WI38 (cell line): ENCODE results near the gene RAB5B.
A peak's percentile ranks its signal among the peaks of the same experiment; 100 is the strongest.
"Not testable (repeated sequence)": the region's sequence is repeated elsewhere in the genome, so short reads cannot be mapped to it uniquely, and the experiment has no call there.

Experiments used
- H3K4me3 ChIP-seq: 2 replicates; pipeline ENCODE4 v1.5.1; 2011; ENCODE audit warnings: low read depth, mild to moderate bottlenecking, control low read depth, low read length
- TF ChIP-seq, protein P1 (sequence below): IDR thresholded peaks from 2 replicates; pipeline ENCODE4 v1.5.1; 2012; ENCODE audit warnings: low read depth, mild to moderate bottlenecking, control low read depth, low read length

RAB5B gene

DNA sequence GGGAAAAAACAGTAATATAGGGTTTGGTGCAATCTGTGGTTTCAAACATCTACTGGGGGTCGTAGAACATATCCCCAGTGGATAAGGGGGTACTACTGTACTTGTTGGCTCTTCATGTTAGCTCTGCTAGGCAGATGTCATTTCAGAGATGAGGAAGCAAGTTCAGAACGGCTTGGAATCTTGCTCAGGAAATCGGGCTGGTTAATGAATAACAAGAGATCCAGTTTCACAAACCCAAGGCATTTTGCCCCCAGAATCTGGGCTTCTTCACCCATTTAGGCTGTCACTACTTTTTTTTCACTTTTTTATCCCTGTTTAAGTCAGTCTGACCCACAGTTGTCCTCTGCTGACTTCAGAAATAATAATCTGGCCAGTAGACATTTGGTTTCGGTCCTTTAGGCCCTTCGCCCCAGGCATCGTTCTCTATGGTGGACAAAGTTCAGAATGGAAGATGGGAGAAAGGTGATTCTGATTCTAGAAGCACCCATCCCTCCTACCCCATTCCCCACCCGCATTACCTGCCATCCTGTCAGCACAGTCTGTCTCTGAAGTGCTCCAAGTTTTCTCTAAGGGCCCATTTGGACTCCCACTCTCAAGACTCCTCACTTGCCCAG is 27.7 kb downstream of the RAB5B start:
- H3K4me3 ChIP-seq = no peak overlapping the region
- TF ChIP-seq, protein P1, sequence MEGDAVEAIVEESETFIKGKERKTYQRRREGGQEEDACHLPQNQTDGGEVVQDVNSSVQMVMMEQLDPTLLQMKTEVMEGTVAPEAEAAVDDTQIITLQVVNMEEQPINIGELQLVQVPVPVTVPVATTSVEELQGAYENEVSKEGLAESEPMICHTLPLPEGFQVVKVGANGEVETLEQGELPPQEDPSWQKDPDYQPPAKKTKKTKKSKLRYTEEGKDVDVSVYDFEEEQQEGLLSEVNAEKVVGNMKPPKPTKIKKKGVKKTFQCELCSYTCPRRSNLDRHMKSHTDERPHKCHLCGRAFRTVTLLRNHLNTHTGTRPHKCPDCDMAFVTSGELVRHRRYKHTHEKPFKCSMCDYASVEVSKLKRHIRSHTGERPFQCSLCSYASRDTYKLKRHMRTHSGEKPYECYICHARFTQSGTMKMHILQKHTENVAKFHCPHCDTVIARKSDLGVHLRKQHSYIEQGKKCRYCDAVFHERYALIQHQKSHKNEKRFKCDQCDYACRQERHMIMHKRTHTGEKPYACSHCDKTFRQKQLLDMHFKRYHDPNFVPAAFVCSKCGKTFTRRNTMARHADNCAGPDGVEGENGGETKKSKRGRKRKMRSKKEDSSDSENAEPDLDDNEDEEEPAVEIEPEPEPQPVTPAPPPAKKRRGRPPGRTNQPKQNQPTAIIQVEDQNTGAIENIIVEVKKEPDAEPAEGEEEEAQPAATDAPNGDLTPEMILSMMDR = no peak

DNA sequence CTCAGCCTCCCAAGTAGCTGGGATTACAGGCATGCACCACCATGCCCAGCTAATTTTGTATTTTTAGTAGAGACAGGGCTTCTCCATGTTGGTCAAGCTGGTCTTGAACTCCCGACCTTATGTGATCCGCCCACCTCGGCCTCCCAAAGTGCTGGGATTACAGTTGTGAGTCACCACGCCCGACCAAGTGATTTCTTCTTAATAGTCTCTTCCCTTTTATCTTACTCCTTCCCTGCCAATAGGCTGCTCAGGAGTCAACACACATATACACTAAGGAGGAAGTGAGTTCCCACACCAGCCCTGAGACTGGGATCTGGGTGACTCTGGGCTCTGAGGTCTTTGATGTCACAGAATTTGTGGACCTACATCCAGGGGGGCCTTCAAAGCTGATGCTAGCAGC is 29.5 kb downstream of the RAB5B start:
- not testable (repeated sequence) for H3K4me3 ChIP-seq

DNA sequence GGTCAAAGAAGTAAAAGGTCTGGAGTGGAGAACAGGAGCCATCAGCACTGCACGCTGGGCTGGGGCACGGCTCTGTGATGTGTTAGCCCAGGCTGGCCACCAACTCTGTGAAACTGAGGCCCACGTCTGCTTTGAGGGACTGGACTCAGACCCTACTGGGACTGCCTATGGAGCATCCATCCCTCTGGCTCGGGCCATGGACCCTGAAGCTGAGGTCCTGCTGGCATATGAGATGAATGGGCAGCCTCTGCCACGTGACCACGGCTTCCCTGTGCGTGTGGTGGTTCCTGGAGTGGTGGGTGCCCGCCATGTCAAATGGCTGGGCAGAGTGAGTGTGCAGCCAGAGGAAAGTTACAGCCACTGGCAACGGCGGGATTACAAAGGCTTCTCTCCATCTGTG is 30.3 kb downstream of the RAB5B start:
- no peak overlapping the region for H3K4me3 ChIP-seq
- TF ChIP-seq, protein P1 = no peak

DNA sequence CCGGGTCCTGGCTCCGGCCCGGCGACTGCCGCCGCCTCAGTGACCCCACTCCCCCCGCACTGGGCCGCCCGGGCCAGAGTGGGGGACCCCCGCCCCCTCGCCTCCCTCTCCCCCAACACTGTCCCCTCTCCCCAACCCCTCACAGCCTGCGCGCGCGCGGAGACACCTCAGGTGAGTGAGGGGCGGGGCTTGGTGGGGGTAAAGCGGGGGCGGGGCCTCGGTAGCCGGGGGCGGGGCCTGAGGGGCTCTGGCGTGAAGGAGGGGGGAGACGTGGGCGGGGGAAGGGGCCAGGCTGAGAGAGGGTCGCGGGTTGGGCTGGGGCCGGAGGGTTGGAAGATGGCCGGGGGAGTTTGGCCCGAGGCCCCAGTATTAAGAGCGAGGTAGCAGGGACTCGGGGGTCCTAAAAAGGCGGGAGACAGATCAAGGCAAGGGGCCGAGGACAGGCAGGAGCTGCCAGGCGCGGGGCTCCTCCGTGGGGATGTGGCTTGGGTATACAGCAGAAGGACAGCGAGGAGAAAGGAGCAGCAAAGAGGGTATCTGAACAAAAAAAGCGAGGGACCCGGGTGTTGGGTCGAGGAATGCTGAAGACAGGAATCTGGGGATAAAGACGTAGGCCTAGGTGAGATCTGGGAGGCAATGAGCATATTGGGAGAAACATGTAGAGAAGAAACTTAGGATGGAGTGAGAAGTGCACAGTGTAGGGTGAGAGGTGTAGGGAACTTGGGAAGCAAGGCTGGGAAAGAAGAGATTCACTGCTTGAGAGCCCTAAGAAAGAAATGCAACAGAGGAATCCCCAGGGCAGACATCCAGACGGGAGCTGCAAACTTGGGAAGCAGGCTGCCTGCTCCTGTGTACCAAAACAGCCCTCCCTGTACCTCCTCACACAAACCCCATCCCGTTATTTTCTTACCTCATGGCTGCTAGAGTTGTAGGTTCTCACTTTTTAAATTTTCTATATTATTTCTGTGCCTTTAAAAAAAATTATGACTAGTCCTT is 34.0 kb downstream of the RAB5B start:
- peak overlapping the region; percentile 61 for H3K4me3 ChIP-seq
- TF ChIP-seq, protein P1 = no peak

DNA sequence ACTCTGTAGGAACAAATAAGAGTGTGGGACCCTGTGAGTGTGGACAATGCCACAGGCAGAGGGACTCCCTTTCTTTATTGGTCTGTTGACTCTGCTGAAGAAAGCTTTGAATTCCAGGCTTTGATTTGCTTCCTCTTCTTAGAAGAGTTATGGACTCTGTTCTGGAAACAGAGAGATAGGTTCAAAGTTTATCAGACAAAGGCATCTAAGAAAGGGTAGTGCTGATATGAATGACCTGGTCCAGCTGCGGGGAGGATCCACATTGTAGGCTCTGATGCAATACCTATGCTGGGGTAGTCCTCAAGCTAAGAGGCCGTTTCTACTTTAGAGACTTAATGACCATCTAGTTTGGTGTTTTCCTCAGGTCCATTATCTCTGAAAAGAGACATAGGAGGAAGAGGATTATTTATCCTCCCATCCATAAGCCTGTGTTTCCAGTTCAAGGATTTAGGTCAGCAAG is 36.3 kb downstream of the RAB5B start:
- TF ChIP-seq, protein P1 = no peak
- H3K4me3 ChIP-seq = no peak overlapping the region

DNA sequence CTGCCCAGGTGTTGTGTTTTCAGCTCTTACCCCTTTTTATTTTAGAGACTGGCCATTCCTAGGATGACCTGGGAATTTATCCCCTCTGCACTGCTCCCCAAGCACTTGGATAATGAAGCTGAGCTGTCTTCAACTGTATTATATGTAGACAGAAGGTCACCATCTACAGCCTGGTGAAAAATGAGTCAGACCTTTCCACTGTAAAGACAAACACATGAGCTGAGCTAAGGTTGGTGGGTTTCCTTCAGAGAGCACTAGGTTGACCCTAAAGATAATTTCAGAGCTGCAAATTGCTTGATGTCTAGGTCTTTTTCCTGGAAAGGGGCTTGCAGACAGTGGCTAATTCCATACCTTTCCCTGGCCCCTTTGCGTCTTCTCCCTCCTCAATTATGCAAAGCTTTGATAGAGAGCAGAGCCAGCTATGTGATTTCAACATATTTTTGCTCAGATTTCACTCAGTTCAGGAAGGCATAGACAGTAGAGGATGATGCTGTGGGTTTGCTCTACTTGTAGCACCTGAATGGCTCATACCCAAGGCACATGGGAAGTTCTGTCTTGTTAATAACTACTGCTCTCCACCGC is 37.7 kb downstream of the RAB5B start:
- H3K4me3 ChIP-seq = no peak overlapping the region
- TF ChIP-seq, protein P1 = no peak

DNA sequence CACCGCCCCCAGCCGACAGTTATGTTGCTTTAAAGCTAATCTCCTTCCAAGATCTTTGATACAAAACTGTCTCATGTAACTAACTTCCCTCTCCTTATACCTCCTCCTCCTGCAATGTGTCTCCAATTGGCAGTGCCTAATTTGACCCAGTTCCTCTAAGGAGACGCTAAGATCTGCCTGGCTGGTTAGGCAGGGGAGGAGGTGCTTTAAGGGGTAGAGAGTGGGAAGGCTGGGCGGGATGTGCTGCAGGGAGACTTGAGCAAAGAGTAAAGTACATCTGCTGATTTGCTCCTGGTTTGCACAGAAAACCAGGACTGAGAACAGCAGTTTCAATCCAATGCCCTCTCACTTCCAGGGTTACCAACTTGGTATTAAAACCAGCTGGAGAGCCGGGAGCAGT is 39.6 kb downstream of the RAB5B start:
- TF ChIP-seq, protein P1 = no peak
- H3K4me3 ChIP-seq = no peak overlapping the region
